ENCODE data around the gene C19orf12.

- TF ChIP-seq CTCF (IDR thresholded peaks at IDR 0.05; ENCODE audit: low read length), result no peak
- no peak for TF ChIP-seq EZH2 (IDR thresholded peaks at IDR 0.05; ENCODE audit: borderline replicate concordance, low read length)
Measured at GRCh38 chr19:29699861-29700260, 15.2 kb downstream of the C19orf12 start.

Data from OCI-LY1 (cell line).